Measurements from ENCODE around the gene NEURL4. TPM values are rescaled to one million over a fixed set of nuclear protein-coding genes. Genes with fewer than 3 reads are reported as not detected.
A peak's percentile ranks its signal among the peaks of the same experiment; 100 is the strongest.

The NEURL4 gene
- total RNA-seq, 1 donor from 2014 or later = 25.4 TPM

DNA sequence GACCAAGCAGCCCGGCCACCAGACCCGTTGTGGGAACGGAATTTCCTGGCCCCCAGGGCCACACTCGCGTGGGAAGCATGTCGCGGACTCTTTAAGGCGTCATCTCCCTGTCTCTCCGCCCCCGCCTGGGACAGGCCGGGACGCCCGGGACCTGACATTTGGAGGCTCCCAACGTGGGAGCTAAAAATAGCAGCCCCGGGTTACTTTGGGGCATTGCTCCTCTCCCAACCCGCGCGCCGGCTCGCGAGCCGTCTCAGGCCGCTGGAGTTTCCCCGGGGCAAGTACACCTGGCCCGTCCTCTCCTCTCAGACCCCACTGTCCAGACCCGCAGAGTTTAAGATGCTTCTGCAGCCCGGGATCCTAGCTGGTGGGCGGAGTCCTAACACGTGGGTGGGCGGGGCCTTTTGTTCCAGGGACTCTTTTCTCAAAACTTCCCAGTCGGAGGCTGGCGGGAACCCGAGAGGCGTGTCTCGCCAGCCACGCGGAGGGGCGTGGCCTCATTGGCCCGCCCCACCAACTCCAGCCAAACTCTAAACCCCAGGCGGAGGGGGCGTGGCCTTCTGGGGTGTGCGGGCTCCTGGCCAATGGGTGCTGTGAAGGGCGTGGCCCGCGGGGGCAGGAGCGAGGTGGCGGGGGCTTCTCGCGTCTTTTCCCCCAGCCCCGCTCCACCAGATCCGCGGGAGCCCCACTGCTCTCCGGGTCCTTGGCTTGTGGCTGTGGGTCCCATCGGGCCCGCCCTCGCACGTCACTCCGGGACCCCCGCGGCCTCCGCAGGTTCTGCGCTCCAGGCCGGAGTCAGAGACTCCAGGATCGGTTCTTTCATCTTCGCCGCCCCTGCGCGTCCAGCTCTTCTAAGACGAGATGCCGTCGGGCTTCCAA is 47.8 kb downstream of the NEURL4 start, which contains the start of gene SLC2A4:
Gene SLC2A4 (plus strand): TSS at position 645 of the 879 bp plus-strand sequence. CDS start 217 bp downstream, at position 862.
- DNase-seq (ENCODE audit: low spot score) = peak; percentile 97

DNA sequence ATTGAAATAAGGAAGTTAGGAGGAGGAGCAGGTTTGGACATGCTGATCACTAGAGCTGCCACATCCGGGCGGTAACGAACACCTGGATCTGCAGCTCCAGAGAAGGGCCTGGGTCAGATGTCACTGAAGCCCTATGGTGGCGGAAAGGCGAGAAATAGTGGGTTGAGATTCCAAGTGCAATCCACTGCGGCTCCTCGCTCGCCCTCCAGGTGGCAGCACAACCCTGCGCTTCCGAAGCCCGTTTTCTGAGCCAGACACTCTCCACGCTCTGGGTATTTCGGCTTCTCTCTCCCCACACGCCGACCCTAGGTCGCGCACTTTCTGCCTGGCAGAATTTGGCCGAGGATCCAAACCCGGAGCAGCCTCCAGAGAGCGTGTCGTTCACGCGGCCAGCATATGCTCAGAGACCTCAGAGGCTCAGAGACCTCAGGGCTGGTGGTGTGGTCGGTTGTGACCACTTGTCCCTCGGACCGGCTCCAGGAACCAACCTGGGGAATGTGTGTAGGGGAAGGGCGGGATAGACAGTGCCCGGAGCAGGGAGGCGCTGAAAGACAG is 48.5 kb downstream of the NEURL4 start:
- DNase-seq (ENCODE audit: low spot score) = no peak

DNA sequence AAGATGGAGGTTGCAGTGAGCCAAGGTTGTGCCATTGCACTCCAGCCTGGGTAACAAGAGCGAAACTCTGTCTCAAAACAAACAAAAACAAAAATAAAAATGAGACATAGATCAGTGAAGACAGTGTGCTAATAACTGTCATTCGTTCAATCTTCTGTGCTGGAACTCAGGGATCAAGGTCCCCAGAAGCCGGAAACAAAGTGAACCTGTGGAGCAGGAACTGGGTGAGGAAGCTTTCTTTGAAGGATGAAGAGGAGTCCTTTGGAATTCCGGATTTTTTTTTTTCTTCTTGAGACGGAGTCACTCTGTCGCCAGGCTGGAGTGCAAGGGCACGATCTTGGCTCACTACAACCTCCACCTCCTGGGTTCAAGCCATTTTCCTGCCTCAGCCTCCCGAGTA is 49.7 kb downstream of the NEURL4 start:
- no peak for DNase-seq (ENCODE audit: low spot score)

DNA sequence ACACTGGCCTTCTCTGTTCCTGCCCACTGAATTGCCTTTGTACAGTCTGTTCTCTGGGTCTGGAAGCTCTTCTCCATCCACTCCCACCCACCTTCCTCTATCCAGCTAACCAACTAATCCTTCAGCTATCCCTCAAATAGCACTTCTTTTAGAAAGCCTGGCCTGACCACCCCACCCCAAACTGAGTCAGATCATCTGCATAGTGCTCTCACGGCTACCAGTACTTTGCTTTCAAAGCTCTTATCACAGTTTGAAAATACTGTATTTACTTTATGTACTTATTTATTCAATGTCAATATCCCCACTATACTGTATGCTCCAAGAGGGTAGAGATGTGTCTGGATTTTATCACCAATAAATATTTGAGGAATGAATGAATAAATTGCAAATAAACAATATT is 62.4 kb downstream of the NEURL4 start:
- DNase-seq (ENCODE audit: low spot score) = no peak

Other genes with a start within 250 kb of the NEURL4 start
- gene CLEC10A, start 249.1 kb downstream of the NEURL4 start, total RNA-seq = 20.6 TPM
- gene ASGR2, start 214.5 kb downstream of the NEURL4 start, total RNA-seq = 3.3 TPM
- gene ASGR1, start 150.0 kb downstream of the NEURL4 start, total RNA-seq = 2.2 TPM
- 16.0 TPM for gene DLG4, start 109.5 kb downstream of the NEURL4 start, total RNA-seq
- 1,052 TPM for gene ACADVL, start 109.4 kb downstream of the NEURL4 start, total RNA-seq
- gene DVL2, start 94.8 kb downstream of the NEURL4 start, total RNA-seq = 24.7 TPM
- gene PHF23, start 89.9 kb downstream of the NEURL4 start, total RNA-seq = 47.4 TPM
- 468 TPM for gene GABARAP, start 86.9 kb downstream of the NEURL4 start, total RNA-seq
- 120 TPM for gene CTDNEP1, start 77.6 kb downstream of the NEURL4 start, total RNA-seq
- gene ELP5, start 77.1 kb downstream of the NEURL4 start, total RNA-seq = 44.1 TPM
- 5.6 TPM for gene CLDN7, start 66.9 kb downstream of the NEURL4 start, total RNA-seq
- 8.1 TPM for gene SLC2A4, start 47.6 kb downstream of the NEURL4 start, total RNA-seq
- 2.3 TPM for gene YBX2, start 34.7 kb downstream of the NEURL4 start, total RNA-seq
- 503 TPM for gene EIF5A, start 21.7 kb downstream of the NEURL4 start, total RNA-seq
- 51.2 TPM for gene GPS2, start 14.0 kb downstream of the NEURL4 start, total RNA-seq
- 18.8 TPM for gene ACAP1, start 7.2 kb upstream of the NEURL4 start, total RNA-seq
- gene KCTD11, start 22.8 kb upstream of the NEURL4 start, total RNA-seq = 11.9 TPM
- not detected for gene TMEM95, start 25.8 kb upstream of the NEURL4 start, total RNA-seq
- gene TNK1, start 51.8 kb upstream of the NEURL4 start, total RNA-seq = 0.71 TPM
- gene PLSCR3, start 65.2 kb upstream of the NEURL4 start, total RNA-seq = 42.6 TPM
- 68.7 TPM for gene TMEM256, start 74.8 kb upstream of the NEURL4 start, total RNA-seq
- gene NLGN2, start 78.5 kb upstream of the NEURL4 start, total RNA-seq = 21.0 TPM
- not detected for gene SPEM1, start 91.0 kb upstream of the NEURL4 start, total RNA-seq
- not detected for gene SPEM2, start 96.3 kb upstream of the NEURL4 start, total RNA-seq
- gene SPEM3, start 99.5 kb upstream of the NEURL4 start, total RNA-seq = not detected
- gene TMEM102, start 106.1 kb upstream of the NEURL4 start, total RNA-seq = 3.2 TPM
- 2.4 TPM for gene FGF11, start 110.2 kb upstream of the NEURL4 start, total RNA-seq
- gene CHRNB1, start 115.7 kb upstream of the NEURL4 start, total RNA-seq = 6.8 TPM
- gene ZBTB4, start 150.3 kb upstream of the NEURL4 start, total RNA-seq = 72.5 TPM
- not detected for gene SLC35G6, start 152.1 kb upstream of the NEURL4 start, total RNA-seq
- 102 TPM for gene POLR2A, start 155.0 kb upstream of the NEURL4 start, total RNA-seq
- gene TNFSF12, start 219.7 kb upstream of the NEURL4 start, total RNA-seq = 43.0 TPM
- 26.3 TPM for gene TNFSF13, start 229.4 kb upstream of the NEURL4 start, total RNA-seq
- gene SENP3, start 232.6 kb upstream of the NEURL4 start, total RNA-seq = 48.7 TPM

All from mesenteric fat pad (tissue), 1 donor.